Neuronal stem cell (in vitro differentiated cells): ENCODE measurements around the gene KIF26B.

Experiments
- DNase-seq: peaks from one replicate; pipeline ENCODE4 v3.0.0-alpha.2; 2013; ENCODE audit warnings: low spot score
- H2AFZ ChIP-seq: one replicate; pipeline ENCODE4 v1.6.1; 2013; ENCODE audit warnings: mild to moderate bottlenecking, low read length, inconsistent platforms
- H2AK5ac ChIP-seq: 2 replicates; pipeline ENCODE4 v1.6.1; 2013; ENCODE audit warnings: low read depth, mild to moderate bottlenecking, inconsistent platforms, low read length, moderate library complexity, mixed read lengths
- H2BK120ac ChIP-seq: 2 replicates; pipeline ENCODE4 v1.6.1; 2013; ENCODE audit warnings: low read depth, mild to moderate bottlenecking, inconsistent platforms, low read length, moderate library complexity, mixed read lengths
- H2BK12ac ChIP-seq: one replicate; pipeline ENCODE4 v1.6.1; 2013; ENCODE audit warnings: low read length, inconsistent platforms
- H2BK15ac ChIP-seq: 2 replicates; pipeline ENCODE4 v1.6.1; 2013; ENCODE audit warnings: mild to moderate bottlenecking, low read length, inconsistent platforms, mixed read lengths
- H2BK5ac ChIP-seq: one replicate; pipeline ENCODE4 v1.6.1; 2013; ENCODE audit warnings: inconsistent platforms, mild to moderate bottlenecking, low read length, moderate library complexity
- H3K14ac ChIP-seq: one replicate; pipeline ENCODE4 v1.6.1; 2013; ENCODE audit warnings: low read length, inconsistent platforms
- H3K18ac ChIP-seq: 2 replicates; pipeline ENCODE4 v1.6.1; 2013; ENCODE audit warnings: low read length, inconsistent platforms
- H3K23ac ChIP-seq: 2 replicates; pipeline ENCODE4 v1.6.1; 2013; ENCODE audit warnings: low read depth, mild to moderate bottlenecking, mixed read lengths, low read length, inconsistent platforms; ENCODE audit not compliant: poor library complexity
- H3K27ac ChIP-seq: replicated peaks from 3 replicates; pipeline ENCODE4 v1.5.1; 2013; ENCODE audit warnings: low read length, inconsistent platforms
- H3K27me3 ChIP-seq, 3 experiments: 2 replicates each; pipeline ENCODE4 v1.6.1; 2013; ENCODE audit warnings: low read length in 3 of 3, mild to moderate bottlenecking in 2 of 3, inconsistent platforms in 1 of 3, low read depth in 1 of 3, mixed read lengths in 1 of 3, moderate library complexity in 1 of 3; ENCODE audit not compliant: control insufficient read depth in 3 of 3, insufficient read depth in 3 of 3
- H3K36me3 ChIP-seq, 2 donors: replicated peaks in 1 of 2; 2 replicates each; pipeline ENCODE4 v1.6.1; 2013; ENCODE audit warnings: low read length in 2 of 2; ENCODE audit not compliant: control insufficient read depth in 2 of 2, insufficient read depth in 2 of 2
- H3K4ac ChIP-seq: 2 replicates; pipeline ENCODE4 v1.6.1; 2013; ENCODE audit warnings: inconsistent platforms, mild to moderate bottlenecking, low read length, moderate library complexity
- H3K4me1 ChIP-seq, 2 donors: 1 replicate in 1 of 2; 2 replicates in 1 of 2; pipeline ENCODE4 v1.6.1; 2013; ENCODE audit warnings: low read length in 2 of 2, low read depth in 1 of 2; ENCODE audit not compliant: control insufficient read depth in 2 of 2, insufficient read depth in 1 of 2
- H3K4me2 ChIP-seq: one replicate; pipeline ENCODE4 v1.6.1; 2013; ENCODE audit warnings: mild to moderate bottlenecking, low read length, inconsistent platforms; ENCODE audit not compliant: insufficient read depth, poor library complexity, severe bottlenecking
- H3K4me3 ChIP-seq, 2 donors: 2 replicates each; pipeline ENCODE4 v1.5.1; 2013; ENCODE audit warnings: low read length in 2 of 2, mild to moderate bottlenecking in 2 of 2, inconsistent platforms in 1 of 2, moderate library complexity in 1 of 2
- H3K79me1 ChIP-seq: one replicate; pipeline ENCODE4 v1.6.1; 2013; ENCODE audit warnings: low read depth, mild to moderate bottlenecking, inconsistent platforms, low read length, moderate library complexity
- H3K9ac ChIP-seq: one replicate; pipeline ENCODE4 v1.6.1; 2013; ENCODE audit warnings: mild to moderate bottlenecking, low read depth, low read length, inconsistent platforms; ENCODE audit not compliant: poor library complexity
- H3K9me3 ChIP-seq, 2 donors: replicated peaks in 1 of 2; 2 replicates each; pipeline versions ENCODE3 to v1.6.1; 2013; ENCODE audit warnings: low read length in 2 of 2, mild to moderate bottlenecking in 2 of 2, inconsistent platforms in 1 of 2, low read depth in 1 of 2, mixed read lengths in 1 of 2, moderate library complexity in 1 of 2; ENCODE audit not compliant: control insufficient read depth in 2 of 2, insufficient read depth in 1 of 2
- H4K8ac ChIP-seq: one replicate; pipeline ENCODE4 v1.6.1; 2013; ENCODE audit warnings: low read depth, mild to moderate bottlenecking, inconsistent platforms, low read length, moderate library complexity
- H4K91ac ChIP-seq: one replicate; pipeline ENCODE4 v1.6.1; 2013; ENCODE audit warnings: low read length, low read depth, mild to moderate bottlenecking, inconsistent platforms; ENCODE audit not compliant: poor library complexity
- WGBS, 2 donors: extraction: QIAGEN DNeasy Blood & Tissue Kit; methylation state at CpG; one replicate each; pipeline ENCODE4 v1.1.7; 2013; ENCODE audit warnings: missing lambda C conversion rate in 2 of 2, mixed read lengths in 1 of 2; ENCODE audit not compliant: insufficient read length in 2 of 2, insufficient replicate concordance in 1 of 2; ENCODE audit errors: extremely low coverage in 2 of 2; 5-methylcytosine and 5-hydroxymethylcytosine counted together

The KIF26B gene

GRCh38 chr1:245270063-245270462 is 115.3 kb downstream of the KIF26B start:
- no peak for DNase-seq
- Histone ChIP-seq H3K4me1 (peaks cover 0 to 5% of the 10 kb centered on the region in 2 donors), H4K8ac (no peak overlapping the region), H3K4me2 (no peak overlapping the region), H2AFZ (no peak overlapping the region), H2BK12ac (no peak overlapping the region), H3K23ac (no peak overlapping the region), H3K4me3 (no peak overlapping the region), H3K79me1 (no peaks in the 10 kb centered on the region), H3K36me3 (no peaks in the 10 kb centered on the region), H3K18ac (no peak overlapping the region), H3K27me3 (no peaks in the 10 kb centered on the region), H2BK15ac (no peak overlapping the region), H2AK5ac (no peak overlapping the region), H3K9me3 (peaks cover 3 to 12% of the 10 kb centered on the region in 2 donors), H2BK120ac (no peak overlapping the region), H3K27ac (no peak overlapping the region), H3K4ac (no peak overlapping the region), H4K91ac (no peak overlapping the region), H3K14ac (no peak overlapping the region), H2BK5ac (no peak overlapping the region), H3K9ac (no peak overlapping the region)

GRCh38 chr1:245270972-245271371 is 116.2 kb downstream of the KIF26B start:
- H2AFZ ChIP-seq, result no peak overlapping the region
- peaks cover 3 to 12% of the 10 kb centered on the region in 2 donors for H3K9me3 ChIP-seq
- no peak overlapping the region for H2BK120ac ChIP-seq
- H4K91ac ChIP-seq, result no peak overlapping the region
- no peak overlapping the region for H3K27ac ChIP-seq
- H2BK12ac ChIP-seq, result no peak overlapping the region
- no peak overlapping the region for H3K4ac ChIP-seq
- no peak overlapping the region for H3K14ac ChIP-seq
- no peak overlapping the region for H4K8ac ChIP-seq
- H2BK5ac ChIP-seq, result no peak overlapping the region
- H3K27me3 ChIP-seq, result no peaks in the 10 kb centered on the region
- peaks cover 0 to 5% of the 10 kb centered on the region in 2 donors for H3K4me1 ChIP-seq
- no peak overlapping the region for H3K18ac ChIP-seq
- no peaks in the 10 kb centered on the region for H3K36me3 ChIP-seq
- no peak overlapping the region for H3K4me2 ChIP-seq
- H2AK5ac ChIP-seq, result no peak overlapping the region
- DNase-seq, result no peak
- no peaks in the 10 kb centered on the region for H3K79me1 ChIP-seq
- WGBS, 2 donors, result no CpG with 5 or more reads among the region's 1 CpG
- no peak overlapping the region for H3K23ac ChIP-seq
- no peak overlapping the region for H3K4me3 ChIP-seq
- no peak overlapping the region for H3K9ac ChIP-seq
- no peak overlapping the region for H2BK15ac ChIP-seq

- H2AK5ac ChIP-seq, result no peak overlapping the region
- H3K36me3 ChIP-seq, result no peaks in the 10 kb centered on the region
- H3K4me2 ChIP-seq, result no peak overlapping the region
- H3K27ac ChIP-seq, result no peak overlapping the region
- H3K14ac ChIP-seq, result no peak overlapping the region
- H4K8ac ChIP-seq, result no peak overlapping the region
- H2BK5ac ChIP-seq, result no peak overlapping the region
- no peaks in the 10 kb centered on the region for H3K79me1 ChIP-seq
- no peak overlapping the region for H2AFZ ChIP-seq
- no peak overlapping the region for H4K91ac ChIP-seq
- no peak overlapping the region for H3K23ac ChIP-seq
- no peak overlapping the region for H3K4ac ChIP-seq
- no peaks in the 10 kb centered on the region for H3K27me3 ChIP-seq
- no peaks in the 10 kb centered on the region for H3K4me1 ChIP-seq
- no peak overlapping the region for H3K9ac ChIP-seq
- H3K18ac ChIP-seq, result no peak overlapping the region
- DNase-seq, result no peak
- peaks cover 3 to 12% of the 10 kb centered on the region in 2 donors for H3K9me3 ChIP-seq
- H3K4me3 ChIP-seq, result no peak overlapping the region
- H2BK120ac ChIP-seq, result no peak overlapping the region
- no peak overlapping the region for H2BK12ac ChIP-seq
- H2BK15ac ChIP-seq, result no peak overlapping the region
- WGBS, 2 donors, result no CpG with 5 or more reads among the region's 4 CpGs
Measured at GRCh38 chr1:245272676-245273075, 117.9 kb downstream of the KIF26B start.

GRCh38 chr1:245276445-245276844 is 121.7 kb downstream of the KIF26B start:
- Histone ChIP-seq H3K27me3 (no peaks in the 10 kb centered on the region), H4K8ac (no peak overlapping the region), H2BK120ac (no peak overlapping the region), H2BK15ac (no peak overlapping the region), H2AK5ac (no peak overlapping the region), H3K4me2 (no peak overlapping the region), H3K14ac (no peak overlapping the region), H3K9ac (no peak overlapping the region), H3K23ac (no peak overlapping the region), H2BK12ac (no peak overlapping the region), H2BK5ac (no peak overlapping the region), H3K4ac (no peak overlapping the region), H3K79me1 (no peaks in the 10 kb centered on the region), H3K18ac (no peak overlapping the region), H3K9me3 (no peaks in the 10 kb centered on the region), H3K27ac (no peak overlapping the region), H2AFZ (no peak overlapping the region), H4K91ac (no peak overlapping the region), H3K4me3 (no peak overlapping the region), H3K36me3 (no peaks in the 10 kb centered on the region), H3K4me1 (peaks cover 0 to 4% of the 10 kb centered on the region in 2 donors)
- WGBS, 2 donors, result no CpG with 5 or more reads among the region's 5 CpGs
- no peak for DNase-seq
